GM21825 (cell line): ENCODE data around the gene USP9Y.
"Not testable (repeated sequence)": the region's sequence is repeated elsewhere in the genome, so short reads cannot be mapped to it uniquely, and the experiment has no call there.

Experiments
- ATAC-seq: cut with Tn5 transposase; IDR thresholded peaks from one replicate; pipeline ENCODE4 v1.9.1; 2021; ENCODE audit warnings: mild to moderate bottlenecking, moderate library complexity; ENCODE audit not compliant: unreplicated experiment

The USP9Y gene, protein sequence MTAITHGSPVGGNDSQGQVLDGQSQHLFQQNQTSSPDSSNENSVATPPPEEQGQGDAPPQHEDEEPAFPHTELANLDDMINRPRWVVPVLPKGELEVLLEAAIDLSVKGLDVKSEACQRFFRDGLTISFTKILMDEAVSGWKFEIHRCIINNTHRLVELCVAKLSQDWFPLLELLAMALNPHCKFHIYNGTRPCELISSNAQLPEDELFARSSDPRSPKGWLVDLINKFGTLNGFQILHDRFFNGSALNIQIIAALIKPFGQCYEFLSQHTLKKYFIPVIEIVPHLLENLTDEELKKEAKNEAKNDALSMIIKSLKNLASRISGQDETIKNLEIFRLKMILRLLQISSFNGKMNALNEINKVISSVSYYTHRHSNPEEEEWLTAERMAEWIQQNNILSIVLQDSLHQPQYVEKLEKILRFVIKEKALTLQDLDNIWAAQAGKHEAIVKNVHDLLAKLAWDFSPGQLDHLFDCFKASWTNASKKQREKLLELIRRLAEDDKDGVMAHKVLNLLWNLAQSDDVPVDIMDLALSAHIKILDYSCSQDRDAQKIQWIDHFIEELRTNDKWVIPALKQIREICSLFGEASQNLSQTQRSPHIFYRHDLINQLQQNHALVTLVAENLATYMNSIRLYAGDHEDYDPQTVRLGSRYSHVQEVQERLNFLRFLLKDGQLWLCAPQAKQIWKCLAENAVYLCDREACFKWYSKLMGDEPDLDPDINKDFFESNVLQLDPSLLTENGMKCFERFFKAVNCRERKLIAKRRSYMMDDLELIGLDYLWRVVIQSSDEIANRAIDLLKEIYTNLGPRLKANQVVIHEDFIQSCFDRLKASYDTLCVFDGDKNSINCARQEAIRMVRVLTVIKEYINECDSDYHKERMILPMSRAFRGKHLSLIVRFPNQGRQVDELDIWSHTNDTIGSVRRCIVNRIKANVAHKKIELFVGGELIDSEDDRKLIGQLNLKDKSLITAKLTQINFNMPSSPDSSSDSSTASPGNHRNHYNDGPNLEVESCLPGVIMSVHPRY (N-terminal part only)

DNA sequence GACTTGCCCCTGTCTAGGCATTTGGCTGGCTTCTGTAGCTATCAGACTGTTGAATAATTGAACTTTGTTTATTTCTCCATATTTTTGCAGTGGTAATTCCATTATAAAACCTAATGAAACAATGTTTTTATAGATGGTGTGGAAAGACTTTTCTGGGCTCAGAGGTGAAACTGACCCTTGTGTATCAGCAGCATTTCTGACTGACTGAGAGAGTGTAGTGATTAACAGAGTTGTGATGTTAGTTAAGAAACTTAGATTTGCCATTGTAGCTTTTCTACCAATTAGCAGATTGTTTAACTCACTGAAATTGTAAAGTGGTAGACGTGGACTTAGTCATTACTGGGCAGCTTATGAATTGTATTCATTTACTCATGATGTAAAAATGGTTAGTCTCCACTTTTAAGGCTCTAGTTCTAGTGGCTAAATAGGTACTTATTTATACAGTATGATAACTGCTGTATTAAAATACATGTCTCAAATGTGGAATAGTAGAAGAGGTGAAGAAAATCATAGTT lies at the start of gene USP9Y:
USP9Y (plus strand) TSS at position 51 of the 515 bp plus-strand sequence. CDS start 8,217 bp downstream, outside the sequence.
- ATAC-seq: no peak

DNA sequence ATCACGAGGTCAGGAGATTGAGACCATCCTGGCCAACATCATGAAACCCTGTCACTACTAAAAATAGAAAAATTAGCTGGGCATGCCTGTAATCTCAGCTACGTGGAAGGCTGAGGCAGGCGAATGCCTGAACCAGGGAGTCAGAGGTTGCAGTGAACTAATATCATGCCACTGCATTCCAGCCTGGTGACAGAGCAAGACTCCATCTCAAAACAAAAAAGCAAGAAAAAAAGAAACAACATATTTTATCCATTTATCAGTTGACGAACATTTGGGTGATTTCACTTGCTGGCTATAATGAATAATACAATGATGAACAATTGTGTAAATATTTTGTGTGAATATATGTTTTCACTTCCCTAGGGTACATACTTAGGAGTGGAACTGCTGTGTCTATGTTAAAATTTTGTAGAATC lies 49.4 kb upstream of the USP9Y start:
- no peak for ATAC-seq

DNA sequence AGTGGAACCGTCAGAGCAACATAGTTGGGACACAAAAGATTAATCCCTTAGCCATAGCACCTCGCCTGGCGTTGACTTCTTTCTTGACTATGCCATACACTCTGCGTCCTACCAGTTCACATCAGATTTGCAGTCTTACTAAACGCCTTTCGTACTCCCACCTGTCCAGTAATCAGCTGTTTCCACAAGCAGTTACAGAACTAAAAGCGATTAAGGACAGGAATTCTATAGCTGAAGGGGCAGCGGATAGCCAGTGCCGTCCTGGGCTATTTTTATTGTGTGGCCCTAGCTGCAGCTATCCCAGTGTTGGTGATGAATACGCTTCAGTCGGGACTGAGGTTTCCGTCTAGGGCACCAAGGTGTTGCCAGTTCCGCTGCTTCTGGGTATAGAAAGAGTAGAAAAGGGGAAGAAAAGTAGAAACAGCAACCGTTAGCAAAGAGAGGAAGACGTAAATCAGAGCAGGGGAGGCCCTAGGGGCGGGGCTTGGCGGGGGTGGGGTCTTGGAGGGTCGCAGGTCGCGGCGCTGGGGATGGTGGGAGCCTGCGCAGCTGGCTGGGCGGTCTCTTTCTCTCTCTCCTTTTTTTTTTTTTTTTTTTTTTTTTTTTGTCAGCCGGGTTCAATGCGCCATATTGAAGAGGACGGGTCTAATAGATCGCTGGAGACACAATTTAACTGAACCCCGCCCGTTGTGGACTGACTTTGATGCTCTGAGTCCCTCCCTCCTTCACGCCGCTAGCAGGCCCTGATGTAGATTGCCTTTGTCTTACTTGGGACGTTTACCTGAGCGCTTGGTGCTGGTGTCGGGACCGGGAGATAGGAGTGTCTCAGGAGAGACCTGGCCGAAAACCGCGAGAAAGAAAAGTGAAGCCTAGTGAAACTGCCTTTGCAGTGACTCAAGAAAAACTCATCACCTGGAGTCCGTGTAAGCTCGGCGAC lies 39.0 kb upstream of the USP9Y start:
- ATAC-seq: no peak

DNA sequence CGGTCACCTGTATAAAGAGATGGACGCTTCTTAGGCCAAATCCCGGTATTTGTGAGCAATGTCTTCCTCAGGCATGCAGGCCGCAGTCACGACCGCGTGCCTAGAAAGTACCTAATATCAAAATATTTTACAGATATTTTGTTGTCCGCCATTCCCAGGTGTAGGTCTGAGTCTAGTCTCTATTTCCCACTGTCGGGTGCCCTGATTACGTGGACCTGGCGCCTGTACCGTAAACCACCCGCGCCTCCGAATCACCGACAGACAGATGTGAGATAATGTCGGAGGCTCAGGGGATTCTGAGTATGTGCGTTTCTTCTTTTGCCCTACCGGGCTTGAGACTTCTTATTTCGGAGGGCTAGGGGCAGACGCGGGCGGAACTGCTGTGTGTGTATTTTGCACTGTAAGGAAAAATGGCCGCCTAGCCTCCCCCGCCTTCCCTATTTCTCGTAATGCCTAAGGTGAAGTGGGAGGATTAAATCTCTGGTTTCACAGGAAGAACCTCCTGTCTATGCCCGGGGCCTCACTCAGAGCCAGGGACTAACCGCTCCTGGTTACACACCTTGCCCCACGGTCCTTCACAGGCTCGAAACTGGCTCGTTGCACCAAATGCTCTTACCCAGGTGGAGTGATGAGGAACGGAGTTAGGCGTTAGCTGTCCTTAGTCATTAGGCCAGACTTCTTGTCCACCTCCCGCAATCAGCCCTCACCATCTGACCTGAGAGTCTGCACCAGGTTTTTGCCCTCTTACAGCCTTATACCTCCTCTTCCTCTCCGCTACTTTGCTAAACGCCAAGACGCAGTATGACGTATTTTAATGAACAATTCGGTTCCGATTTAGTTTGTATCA lies 38.1 kb upstream of the USP9Y start:
- ATAC-seq: no peak

DNA sequence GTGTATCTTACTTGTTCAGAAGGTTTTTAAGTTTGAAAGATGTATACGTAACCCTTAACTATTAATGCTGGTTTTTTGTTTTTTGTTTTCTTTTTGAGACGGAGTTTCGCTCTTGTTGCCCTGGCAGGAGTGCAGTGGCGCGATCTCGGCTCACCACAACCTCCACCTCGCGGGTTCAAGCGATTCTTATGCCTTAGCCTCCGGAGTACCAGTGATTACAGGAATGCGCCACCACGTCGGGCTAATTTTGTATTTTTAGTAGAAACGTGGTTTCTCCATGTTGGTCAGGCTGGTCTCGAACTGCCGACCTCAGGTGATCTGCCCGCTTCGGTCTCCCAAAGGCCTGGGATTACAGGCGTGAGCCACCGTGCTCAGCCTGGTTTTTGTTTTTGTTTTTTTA lies 37.2 kb upstream of the USP9Y start:
- ATAC-seq: not testable (repeated sequence)

DNA sequence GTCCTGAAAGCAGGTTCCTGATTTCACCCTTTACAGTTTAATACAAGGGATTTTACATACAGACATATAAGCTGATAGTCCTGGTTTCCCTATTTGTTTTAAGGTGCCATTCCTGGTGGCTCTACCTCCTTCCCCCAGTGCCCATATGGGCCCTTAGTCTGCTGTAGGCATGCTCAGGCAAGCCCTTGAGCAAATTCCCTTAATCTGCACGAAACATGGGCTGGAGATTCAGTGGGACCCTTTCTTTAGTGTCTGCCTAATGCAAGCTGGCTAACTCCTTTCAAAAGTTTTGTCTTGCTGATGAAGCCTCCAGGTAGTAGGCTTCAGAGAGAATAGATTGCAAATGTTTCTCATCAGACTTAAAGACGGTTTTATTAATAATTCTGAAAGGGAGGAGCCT lies 22.9 kb upstream of the USP9Y start:
- no peak for ATAC-seq

DNA sequence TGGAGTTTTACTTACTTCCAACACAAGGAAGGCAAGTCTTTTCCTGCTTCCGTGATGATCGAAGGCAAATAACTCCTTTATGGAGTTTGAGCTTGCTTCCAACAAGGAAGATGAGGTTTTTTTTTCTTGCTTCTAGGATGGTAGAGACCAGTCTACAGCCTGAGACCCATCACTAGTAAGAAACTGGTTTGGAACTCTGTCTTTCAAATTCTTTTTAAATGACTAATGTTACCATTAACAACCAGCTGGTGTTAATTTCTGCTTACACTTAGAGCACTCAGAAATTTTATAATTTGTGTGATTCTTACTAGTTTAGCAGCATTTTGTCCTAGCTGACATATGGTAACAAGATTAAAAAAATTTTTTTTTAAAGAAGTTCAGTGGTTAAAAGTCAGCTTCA lies 19.5 kb upstream of the USP9Y start:
- no peak for ATAC-seq

DNA sequence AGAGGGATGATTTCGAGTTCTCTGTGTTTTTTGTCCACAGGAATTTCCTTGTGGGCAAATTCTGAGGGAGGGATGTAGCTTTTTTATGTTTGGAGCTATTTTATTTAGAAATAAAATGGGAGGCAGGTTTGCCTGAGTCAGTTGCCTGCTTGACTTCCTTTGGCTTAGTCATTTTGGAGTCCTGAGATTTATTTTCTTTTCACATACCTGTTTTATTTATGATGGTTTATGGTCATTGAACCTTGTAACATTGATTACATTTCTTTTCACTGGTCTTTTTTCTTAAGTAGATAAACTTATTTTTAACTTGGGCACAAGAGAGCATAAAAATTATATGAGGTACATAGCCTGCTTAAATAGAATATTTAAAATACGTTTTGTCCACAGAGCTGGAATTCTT lies 12.7 kb upstream of the USP9Y start:
- ATAC-seq: no peak

DNA sequence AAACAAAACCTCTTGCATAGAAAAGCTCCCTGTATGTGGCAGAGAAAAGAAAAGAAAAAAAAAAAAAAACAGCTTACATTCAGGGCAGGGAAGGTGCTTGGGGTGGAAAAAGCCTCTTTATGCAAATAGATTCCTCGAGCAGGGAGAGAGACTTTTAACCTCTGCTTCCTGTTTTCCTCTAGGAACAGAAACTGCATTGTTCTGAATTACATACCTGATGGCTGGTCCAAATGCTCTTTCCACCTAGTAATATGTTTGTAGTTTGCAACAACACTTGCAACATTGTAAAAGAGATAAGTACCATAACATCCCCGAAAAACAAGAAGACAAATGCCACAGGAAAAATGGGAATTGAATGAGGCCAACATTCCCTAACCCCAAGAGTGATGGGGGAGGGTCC lies 944 bp upstream of the USP9Y start:
- no peak for ATAC-seq

DNA sequence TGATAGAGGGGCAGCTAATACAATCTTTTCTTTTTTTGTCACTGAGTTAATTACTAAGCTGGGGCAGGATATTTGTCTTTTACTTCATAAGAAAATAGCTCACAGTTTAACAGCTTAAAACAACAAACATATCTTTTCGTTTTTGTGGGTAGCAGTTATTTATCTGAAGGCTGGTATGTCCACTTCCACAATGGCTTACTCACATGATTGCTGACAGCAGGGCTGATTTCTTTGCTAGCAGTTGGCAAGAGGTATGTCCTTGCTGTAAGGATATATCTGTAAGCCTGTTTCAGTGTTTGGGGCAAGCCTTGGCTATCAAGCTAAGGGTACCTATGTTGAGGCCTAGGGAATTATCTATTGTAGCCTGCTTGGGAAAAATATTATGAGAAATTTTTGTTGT lies 1.1 kb downstream of the USP9Y start:
- ATAC-seq: no peak

DNA sequence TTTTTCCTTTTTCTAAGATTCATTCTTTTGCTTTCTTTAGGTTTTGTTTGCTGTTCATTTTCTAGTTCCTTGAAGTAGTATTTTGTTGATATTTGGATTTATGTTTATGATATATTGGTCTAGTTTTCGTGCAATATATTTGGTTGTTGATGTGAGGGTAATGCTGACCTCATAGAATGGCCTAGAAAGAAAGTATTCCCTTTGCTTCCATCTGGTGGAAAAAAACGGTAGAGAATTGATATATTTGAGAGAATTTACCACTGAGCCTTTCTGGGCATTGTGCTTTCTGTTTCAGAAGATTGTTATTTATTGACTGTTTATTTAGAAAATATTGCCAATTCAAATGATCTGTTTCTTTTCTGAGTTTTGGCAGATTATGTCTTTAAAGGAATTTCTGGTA lies 9.4 kb downstream of the USP9Y start:
- no peak for ATAC-seq

DNA sequence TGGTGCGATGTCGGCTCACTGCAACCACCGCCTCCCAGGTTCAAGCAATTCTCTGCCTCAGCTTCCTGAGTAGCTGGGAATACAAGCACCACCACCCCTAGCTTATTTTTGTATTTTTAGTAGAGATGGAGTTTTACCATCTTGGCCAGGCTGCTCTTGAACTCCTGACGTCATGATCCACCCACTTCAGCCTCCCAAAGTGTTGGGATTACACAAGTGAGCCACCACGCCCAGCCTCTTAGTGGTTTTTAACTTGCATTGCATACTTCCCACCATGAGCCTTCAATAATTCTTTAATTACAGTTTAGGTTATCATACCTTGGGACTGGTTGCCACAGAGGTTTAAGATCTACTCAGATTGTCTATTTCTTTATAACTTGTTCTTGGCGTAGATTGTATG lies 14.3 kb downstream of the USP9Y start:
- ATAC-seq: no peak

DNA sequence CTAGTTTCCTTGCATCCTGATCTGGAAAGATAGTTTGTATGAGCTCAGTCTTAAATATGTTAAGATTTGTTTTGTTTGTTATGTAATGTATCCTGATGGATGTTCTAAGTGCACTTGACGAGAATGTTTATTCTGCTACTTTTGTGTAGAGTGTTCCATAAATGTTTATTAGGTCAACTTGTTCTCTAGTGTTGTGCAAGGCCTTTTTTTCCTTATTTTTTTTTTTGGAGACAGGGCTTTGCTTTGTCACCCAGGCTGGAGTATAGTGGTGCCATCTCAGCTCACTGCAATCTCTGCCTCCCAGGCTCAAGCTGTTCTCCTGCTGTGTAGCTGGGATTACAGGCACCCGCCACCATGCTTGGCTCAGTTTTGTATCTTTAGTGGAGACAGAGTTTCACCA lies 28.7 kb downstream of the USP9Y start:
- no peak for ATAC-seq

DNA sequence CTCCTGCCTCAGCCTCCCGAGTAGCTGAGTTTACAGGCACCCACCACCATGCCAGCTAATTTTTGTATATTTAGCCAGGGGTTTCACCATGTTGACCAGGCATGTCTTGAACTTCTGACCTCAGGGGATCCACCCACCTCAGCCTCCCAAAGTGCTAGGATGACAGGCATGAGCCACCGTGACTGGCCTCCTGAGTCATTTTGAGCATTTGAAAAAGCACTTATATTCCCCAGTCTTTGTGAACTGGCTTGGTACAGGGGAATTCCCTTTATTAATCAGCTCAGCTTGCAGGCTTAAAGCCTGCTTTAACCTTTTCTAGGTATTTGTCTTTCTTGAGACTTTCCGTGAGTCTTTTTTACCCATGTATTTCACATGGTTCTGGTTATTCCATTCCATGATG lies 32.6 kb downstream of the USP9Y start:
- no peak for ATAC-seq

DNA sequence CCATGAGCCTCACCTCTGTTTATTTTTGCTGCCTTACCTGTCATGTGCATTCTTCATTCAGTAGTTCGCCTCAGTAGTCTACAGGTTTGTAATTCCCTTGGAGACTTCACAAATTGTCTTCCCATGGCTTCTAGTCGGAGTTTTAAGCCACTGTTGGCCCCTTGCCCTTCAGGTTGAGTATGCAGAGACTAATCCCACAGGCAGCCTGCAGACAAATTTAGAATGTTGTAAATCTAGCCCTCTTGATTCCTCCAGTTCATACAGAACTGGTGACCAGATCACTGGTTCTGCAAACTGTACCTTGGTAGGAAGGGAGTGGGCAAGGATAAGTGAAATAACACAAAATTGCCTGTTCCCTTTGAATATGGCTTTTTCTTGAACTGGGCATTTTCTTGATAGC lies 33.0 kb downstream of the USP9Y start:
- ATAC-seq: no peak

DNA sequence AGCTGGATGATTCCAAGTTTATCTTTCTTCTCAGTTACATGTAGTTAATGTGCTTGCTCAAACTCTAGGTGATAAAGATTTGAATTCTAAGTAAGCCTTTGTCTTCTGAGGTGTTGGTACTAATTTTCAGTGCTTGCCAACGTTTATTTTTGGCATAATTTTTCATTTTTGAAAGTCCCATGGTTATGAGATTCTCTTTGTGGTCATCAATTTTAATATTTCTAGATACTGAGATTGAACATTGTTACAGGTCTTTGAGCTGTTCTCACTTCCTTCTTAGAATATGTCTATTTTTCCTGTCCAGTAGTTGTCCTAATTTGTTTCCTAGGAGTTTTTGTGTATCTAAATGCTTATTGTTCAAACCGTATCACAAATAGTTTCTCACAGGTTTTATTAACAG lies 40.4 kb downstream of the USP9Y start:
- no peak for ATAC-seq

DNA sequence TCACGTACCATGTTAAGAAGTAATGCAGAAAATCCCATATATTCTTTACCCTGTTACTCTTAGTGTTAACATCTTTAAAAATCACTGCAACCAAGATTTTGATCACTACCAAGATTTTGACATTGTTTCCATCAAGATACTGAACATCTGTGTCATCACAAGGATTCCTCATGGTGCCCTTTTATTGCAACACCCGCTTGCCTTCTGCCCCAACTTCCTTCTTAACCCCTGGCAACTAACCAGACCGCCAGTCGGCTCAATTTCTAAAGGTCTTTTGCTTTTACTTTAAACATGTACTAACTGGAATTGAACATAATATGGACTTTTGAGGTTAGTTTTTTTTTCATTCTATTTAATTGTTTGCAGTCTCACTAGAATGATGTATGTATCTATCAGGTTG lies 41.7 kb downstream of the USP9Y start:
- ATAC-seq: no peak

DNA sequence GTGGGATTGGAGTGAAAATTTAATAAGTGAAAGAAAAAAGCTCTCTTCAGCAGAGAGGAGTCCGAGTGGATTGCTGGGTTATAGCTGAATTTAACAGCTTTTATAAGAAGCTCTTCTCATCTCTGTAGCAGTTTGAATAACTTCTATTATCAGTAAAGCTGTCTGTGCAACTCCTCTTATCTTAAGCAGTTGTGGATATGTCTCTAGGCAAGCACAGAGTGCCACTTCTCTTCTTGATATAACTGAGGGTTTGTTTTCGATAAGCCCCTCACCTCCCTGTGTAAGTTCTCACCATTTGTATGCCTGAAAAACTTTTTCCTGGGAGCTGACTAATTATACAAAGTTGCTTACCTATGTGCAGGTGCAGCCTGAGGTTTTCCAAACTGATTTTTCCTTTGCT lies 43.1 kb downstream of the USP9Y start:
- no peak for ATAC-seq

DNA sequence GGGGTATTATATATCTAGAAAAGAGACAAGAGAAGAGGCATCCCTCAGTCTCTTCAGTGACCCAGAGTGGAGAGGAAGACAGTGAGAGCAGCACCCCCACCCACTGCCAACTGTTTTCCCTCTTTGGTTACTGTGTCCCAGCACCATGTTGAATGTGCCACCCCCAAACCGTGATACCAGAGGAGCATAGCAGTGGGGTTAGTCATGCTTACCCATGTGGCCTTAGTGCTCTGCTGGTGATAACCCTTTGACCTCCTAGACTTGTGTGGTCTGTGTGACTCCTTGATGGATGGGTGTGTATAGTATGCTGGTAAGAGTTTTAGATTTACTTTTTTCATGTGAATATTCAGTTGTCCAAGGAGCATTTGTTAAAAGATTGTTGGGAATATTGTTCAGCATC lies 48.3 kb downstream of the USP9Y start:
- ATAC-seq: no peak

DNA sequence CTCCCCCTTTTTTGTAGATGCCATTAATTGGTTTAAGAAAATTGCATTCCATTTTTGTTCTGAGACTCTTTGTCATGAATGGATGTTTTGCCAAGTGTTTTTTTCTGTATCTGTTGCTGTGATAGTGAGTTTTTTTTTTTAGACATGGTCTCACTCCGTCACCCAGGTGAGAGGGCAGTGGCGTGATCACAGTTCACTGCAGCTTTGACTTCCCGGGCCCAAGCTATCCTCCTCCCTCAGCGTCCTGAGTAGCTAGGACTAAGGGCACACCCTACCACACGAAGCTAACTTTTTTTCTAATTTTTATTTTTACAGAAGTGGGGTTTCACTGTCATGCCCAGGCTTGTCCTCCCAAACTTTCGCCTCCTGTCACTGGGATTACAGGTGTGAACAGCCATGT lies 51.8 kb downstream of the USP9Y start:
- no peak for ATAC-seq
